Stimulated activated CD4-positive, alpha-beta T cell treated with anti-CD3 and anti-CD28 coated beads, Interleukin-2, amount 100 ng/mL, for 4 hours (primary cell): Measurements from ENCODE around the gene NFKBIB.

Experiments used
- DNase-seq: peaks from one replicate; pipeline ENCODE4 v3.0.0-alpha.2; 2020; ENCODE audit warnings: low read depth

NFKBIB gene

GRCh38 chr19:38904581-38905539 lies 5.1 kb downstream of the NFKBIB start:
- DNase-seq: no peak

DNA sequence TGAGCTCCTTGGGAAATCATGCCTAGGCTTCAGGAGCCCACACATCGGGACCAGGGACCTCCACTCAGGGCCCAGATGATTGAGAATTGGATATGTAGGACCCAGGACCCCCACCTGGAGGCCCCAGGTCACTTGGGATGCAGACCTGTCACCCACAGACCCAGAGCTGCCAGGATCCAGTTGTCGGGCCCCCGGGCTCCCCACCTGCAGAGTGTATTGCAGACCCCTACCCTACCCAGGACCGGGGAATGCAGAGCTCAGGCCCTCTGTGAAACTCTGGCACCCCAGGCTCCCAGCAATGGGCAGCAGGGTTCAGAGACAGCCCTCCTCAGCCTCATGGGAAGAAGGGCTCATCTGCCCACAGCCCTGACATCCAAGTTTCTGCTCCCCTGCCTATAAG lies 5.9 kb downstream of the NFKBIB start:
- DNase-seq: no peak

GRCh38 chr19:38907227-38907626 lies 7.5 kb downstream of the NFKBIB start:
- no peak for DNase-seq

DNA sequence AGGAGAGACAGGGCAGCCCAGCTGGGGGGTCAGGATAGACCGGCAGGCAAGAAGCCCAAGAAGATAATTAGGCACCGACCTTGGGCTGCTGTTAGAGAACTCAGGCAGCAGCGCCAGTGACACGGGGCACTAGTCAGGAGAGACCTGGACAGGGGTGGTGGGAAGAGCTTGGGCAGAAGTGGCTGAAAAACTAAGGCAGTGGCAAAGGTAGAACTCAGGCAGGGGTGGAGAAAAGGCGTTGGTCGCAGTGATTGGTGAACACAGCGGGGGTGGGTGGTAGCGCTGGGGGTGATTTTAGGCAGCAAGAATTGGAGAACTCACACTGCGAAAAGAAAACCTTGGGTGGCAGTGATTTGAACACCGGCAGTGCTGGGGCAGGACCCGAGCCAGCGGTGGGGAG lies 7.9 kb downstream of the NFKBIB start:
- DNase-seq: no peak

GRCh38 chr19:38908911-38909310 lies 9.1 kb downstream of the NFKBIB start:
- DNase-seq: no peak

GRCh38 chr19:38910488-38910887 lies 10.7 kb downstream of the NFKBIB start:
- no peak for DNase-seq

DNA sequence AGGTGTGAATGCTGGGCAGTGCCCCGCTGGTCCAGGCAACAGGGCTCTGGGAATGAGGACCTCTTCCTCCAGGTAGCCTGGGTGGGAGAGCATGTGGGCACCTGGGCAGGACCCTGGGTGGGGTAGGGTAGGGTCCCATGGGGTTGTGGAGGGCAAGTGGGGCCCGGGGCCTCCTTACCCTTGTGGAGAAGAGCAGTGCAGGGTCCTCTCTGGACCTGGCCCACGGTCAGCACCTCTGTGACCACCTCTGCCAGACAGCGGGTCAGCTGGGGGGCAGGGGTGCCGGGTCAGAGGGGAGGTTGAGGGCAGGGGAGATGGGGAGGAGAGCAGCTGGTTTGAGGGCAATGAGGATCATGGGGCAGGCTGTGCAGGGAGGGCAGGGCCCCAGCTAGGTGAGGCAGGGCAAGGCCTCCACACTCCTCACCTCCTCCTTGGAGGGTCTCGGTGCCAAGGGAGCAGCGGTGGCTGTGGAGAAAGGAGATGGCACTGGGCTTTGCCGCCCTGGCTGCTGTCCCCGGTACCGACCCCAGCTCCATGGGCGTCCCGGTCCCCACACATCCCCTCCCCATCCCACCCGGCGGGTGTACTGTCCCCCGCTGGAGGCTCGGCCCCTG lies 11.7 kb downstream of the NFKBIB start:
- DNase-seq: no peak

- no peak for DNase-seq
These were observed 13.1 kb downstream of the NFKBIB start for GRCh38 chr19:38912600-38913514.

- DNase-seq: no peak
These were observed 14.2 kb downstream of the NFKBIB start for GRCh38 chr19:38913958-38914357.

DNA sequence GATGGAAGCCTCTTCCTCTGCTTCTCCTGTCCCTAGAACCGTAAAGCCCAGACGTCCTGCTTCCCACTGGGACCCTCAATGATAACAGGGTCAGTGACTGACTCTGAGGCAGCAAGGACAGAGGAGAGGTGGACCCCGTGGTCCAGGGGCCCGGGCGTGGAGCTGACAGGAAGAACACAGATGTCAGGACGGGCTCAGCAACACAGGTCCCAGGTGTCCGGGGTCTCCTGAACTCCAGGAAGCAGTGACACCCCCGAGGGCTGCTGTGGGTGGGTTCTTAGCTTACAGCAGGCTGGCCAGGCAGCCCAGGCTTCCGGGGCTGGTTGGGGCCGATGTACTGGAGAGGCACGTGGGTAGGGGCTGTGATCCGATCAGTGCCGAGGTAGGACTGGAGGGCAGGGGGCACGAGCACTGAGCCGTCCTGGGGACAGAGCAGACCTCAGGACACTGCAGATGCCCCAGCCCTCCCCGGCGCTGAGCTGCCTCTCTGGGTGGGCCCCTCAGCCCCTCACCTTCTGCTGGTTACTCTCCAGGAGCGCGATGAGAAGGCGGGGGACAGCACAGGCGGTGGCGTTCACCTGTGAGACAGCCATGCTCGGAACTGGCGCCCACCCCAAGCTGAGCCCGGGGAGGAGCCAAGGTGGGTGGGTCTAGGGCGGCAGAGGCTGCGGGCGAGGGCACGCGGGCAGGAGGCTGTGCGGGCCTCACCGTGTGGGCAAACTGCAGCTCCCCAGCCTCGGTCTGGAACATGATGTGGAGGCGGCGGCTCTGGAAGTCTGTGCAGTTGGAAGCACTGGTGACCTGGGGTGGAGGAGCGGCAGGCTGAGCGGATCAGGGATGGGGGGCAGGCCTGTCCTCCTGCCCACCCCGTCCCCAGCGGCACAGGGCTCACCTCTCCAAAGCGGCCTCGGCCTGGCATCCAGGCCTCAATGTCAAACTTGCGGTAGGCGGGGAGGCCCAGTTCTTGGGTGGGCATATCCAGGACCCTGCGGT lies 15.9 kb downstream of the NFKBIB start:
- no peak for DNase-seq

GRCh38 chr19:38917516-38917915 lies 17.7 kb downstream of the NFKBIB start:
- no peak for DNase-seq

DNA sequence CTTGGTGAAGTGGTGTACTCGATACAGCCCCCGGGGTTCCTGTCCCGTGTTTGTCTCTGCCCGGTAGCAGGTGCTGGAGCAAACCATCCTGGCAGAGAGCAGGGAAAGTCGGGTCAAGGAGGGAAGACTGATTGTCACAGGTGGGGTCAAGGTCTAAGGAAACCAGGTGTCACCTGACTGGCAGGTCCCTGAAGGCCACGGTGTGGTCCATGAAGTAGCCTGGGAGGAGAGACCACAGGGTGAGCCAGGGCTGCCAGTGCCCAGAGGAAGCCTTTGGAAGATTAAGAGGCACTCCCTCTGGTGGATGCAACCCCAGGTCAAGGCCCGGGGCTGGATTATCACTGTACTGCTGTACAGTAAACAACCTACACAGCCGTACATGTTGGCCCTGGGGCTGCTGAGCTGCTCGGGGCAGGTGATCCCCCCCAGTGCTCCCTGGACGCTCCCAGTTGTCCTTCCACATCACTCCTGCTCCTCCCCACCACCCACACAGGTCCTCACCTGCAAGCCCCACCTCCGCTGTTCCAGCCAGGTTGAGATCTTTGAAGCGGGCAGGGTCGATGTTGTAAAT lies 18.2 kb downstream of the NFKBIB start:
- DNase-seq: no peak

GRCh38 chr19:38918526-38918925 lies 18.8 kb downstream of the NFKBIB start:
- DNase-seq: no peak

- no peak for DNase-seq
These were observed 20.2 kb downstream of the NFKBIB start for GRCh38 chr19:38919837-38920601.

- no peak for DNase-seq
These were observed 21.0 kb downstream of the NFKBIB start for GRCh38 chr19:38920602-38921419.

GRCh38 chr19:38921420-38922274 lies 21.9 kb downstream of the NFKBIB start:
- no peak for DNase-seq

DNA sequence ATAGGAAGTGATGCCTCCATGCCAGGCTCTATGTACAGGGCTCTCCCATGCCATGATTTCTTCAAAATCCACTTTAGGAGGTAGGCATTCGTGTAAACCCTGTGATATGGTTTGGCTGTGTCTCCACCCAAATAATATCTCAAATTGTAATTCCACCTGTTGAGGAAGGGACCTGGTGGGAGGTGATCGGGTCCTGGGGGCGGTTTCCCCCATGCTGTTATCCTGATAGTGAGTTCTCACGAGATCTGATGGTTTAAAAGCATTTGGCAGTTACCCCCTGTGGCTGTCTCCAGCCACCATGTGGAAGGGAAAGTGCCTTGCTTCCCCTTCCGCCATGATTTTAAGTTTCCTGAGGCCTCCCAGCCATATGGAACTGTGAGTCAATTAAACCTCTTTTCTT lies 22.7 kb downstream of the NFKBIB start:
- no peak for DNase-seq

- DNase-seq: no peak
These were observed 24.6 kb downstream of the NFKBIB start for GRCh38 chr19:38924388-38924787.
